A549 (cell line): ENCODE results near the gene ELOB. TPM values are rescaled to one million over a fixed set of nuclear protein-coding genes. Genes with fewer than 3 reads are reported as not detected.
A peak's percentile ranks its signal among the peaks of the same experiment; 100 is the strongest.

Experiments used
- ATAC-seq, 2 experiments: fragments of 200-7000 bp in 1 of 2; fragments of >200 bp in 1 of 2; cut with Nextera tagmentation in 1 of 2; cut with Tn5 transposase in 1 of 2; 3 replicates each; pipeline versions ENCODE4 v1.8.0 to v1.9.1; 2018 to 2020; ENCODE audit warnings: mild to moderate bottlenecking in 1 of 2, moderate library complexity in 1 of 2
- CTCF ChIA-PET: fragments of 300-600 bp; sonication (Branson Sonifier 250); formaldehyde crosslinking; extraction: SDS; loops from one replicate; lab custom pipeline; 2021; ENCODE audit warnings: antibody characterized with exemption, inconsistent platforms; lab: Yijun Ruan, JAX
- POLR2A ChIA-PET: fragments of 350-600 bp; formaldehyde crosslinking; extraction: SDS; loops from one replicate; lab custom pipeline; 2021; ENCODE audit warnings: antibody characterized with exemption, inconsistent platforms; lab: Yijun Ruan, JAX
- DNase-seq, 2 experiments: peaks; one replicate each; pipeline versions ENCODE4 v3.0.0 to v3.0.0-alpha.2; 2011 to 2016; ENCODE audit warnings: low read depth in 1 of 2, low spot score in 1 of 2
- FAIRE-seq: peaks from 2 replicates; lab custom pipeline; 2011; peaks lifted over from hg19 to GRCh38; lab: Jason Lieb, UNC
- H3K27ac ChIP-seq, 2 experiments: fragments of >200 bp; sonication (Bioruptor Twin); formaldehyde crosslinking; 3 replicates each; pipeline ENCODE4 v1.5.1; 2016 to 2017
- H3K4me1 ChIP-seq: fragments of >200 bp; sonication (Bioruptor Twin); formaldehyde crosslinking; 3 replicates; pipeline ENCODE4 v1.6.1; 2016
- H3K4me2 ChIP-seq: fragments of >200 bp; sonication (Bioruptor Twin); formaldehyde crosslinking; 3 replicates; pipeline ENCODE4 v1.6.1; 2016
- H3K4me3 ChIP-seq: fragments of >200 bp; sonication (Bioruptor Twin); formaldehyde crosslinking; 3 replicates; pipeline ENCODE4 v1.5.1; 2016
- H3K9me3 ChIP-seq: fragments of >200 bp; sonication (Bioruptor Twin); formaldehyde crosslinking; 3 replicates; pipeline ENCODE4 v1.6.1; 2016
- CBX2 ChIP-seq: fragments of 200-600 bp; sonication (generic); IDR thresholded peaks from 2 replicates; pipeline ENCODE4 v1.6.1; 2016; ENCODE audit warnings: low read depth, mild to moderate bottlenecking, borderline replicate concordance
- CEBPB ChIP-seq, 2 experiments: fragments of >200 bp in 1 of 2; sonication (Bioruptor Twin) in 1 of 2; formaldehyde crosslinking in 1 of 2; IDR thresholded peaks; 2 replicates each; pipeline ENCODE4 v1.6.1; 2012 to 2016
- CHD4 ChIP-seq: fragments of 200-600 bp; sonication (generic); IDR thresholded peaks from 2 replicates; pipeline ENCODE4 v1.6.1; 2016; ENCODE audit warnings: antibody characterized with exemption, mild to moderate bottlenecking, borderline replicate concordance
- FOSL2 ChIP-seq, 2 experiments: fragments of 450-650 bp in 1 of 2; fragments of >200 bp in 1 of 2; sonication (Bioruptor Twin) in 1 of 2; formaldehyde crosslinking; IDR thresholded peaks; 2 replicates each; pipeline versions ENCODE4 v1.5.0 to v1.6.1; 2016 to 2020; ENCODE audit warnings: mild to moderate bottlenecking in 1 of 2, moderate library complexity in 1 of 2
- HOXA7 ChIP-seq: fragments of 250-450 bp; sonication (Bioruptor Pico); IDR thresholded peaks from 2 replicates; pipeline ENCODE4 v1.5.0; 2020; ENCODE audit warnings: mild to moderate bottlenecking, moderate library complexity
- HOXB13 ChIP-seq: fragments of 250-450 bp; sonication (Bioruptor Pico); IDR thresholded peaks from 2 replicates; pipeline ENCODE4 v1.5.0; 2020; ENCODE audit warnings: low read depth, mild to moderate bottlenecking, moderate library complexity
- PHF8 ChIP-seq: fragments of 200-600 bp; sonication (generic); IDR thresholded peaks from 2 replicates; pipeline ENCODE4 v1.6.1; 2016; ENCODE audit warnings: low read depth, mild to moderate bottlenecking, antibody characterized with exemption, moderate library complexity, borderline replicate concordance
- RARB ChIP-seq: fragments of 250-450 bp; sonication (Bioruptor Pico); IDR thresholded peaks from 2 replicates; pipeline ENCODE4 v1.8.0; 2021; ENCODE audit warnings: mild to moderate bottlenecking, moderate library complexity
- REST ChIP-seq: fragments of 200-600 bp; sonication (generic); IDR thresholded peaks from 2 replicates; pipeline ENCODE4 v1.6.1; 2016; ENCODE audit warnings: antibody characterized with exemption, mild to moderate bottlenecking, moderate library complexity
- ZFP36 ChIP-seq: fragments of 450-650 bp; IDR thresholded peaks from 2 replicates; pipeline ENCODE4 v1.6.1; 2014; ENCODE audit warnings: borderline replicate concordance; ENCODE audit not compliant: partially characterized antibody
- ZNF302 ChIP-seq: fragments of 250-450 bp; sonication (Bioruptor Pico); IDR thresholded peaks from 2 replicates; pipeline ENCODE4 v1.9.0; 2021; ENCODE audit warnings: inconsistent platforms, mild to moderate bottlenecking, moderate library complexity
- WGBS: methylation state at CpG from one replicate; pipeline ENCODE4 v1.1.6; 2017; ENCODE audit errors: missing lambda C conversion rate; 5-methylcytosine and 5-hydroxymethylcytosine counted together
- polyA plus RNA-seq, 4 experiments: library from polyadenylated mRNA; depleted of rRNA in 3 of 4; stranded (reverse); fragments of >200 nt; fragmentation: RNase III in 1 of 4; extraction: RNeasy Plus Mini Kit Qiagen cat#74134 plus additional on column Dnase treatment in 1 of 4; gene quantifications; 2 replicates in 3 of 4; 3 replicates in 1 of 4; pipeline ENCODE4 v1.2.3, GENCODE V29; 2011 to 2017

The ELOB gene
- polyA plus RNA-seq, 2 of the 4 experiments (the other 2 are of a cell fraction) = 136 to 494 TPM

DNA sequence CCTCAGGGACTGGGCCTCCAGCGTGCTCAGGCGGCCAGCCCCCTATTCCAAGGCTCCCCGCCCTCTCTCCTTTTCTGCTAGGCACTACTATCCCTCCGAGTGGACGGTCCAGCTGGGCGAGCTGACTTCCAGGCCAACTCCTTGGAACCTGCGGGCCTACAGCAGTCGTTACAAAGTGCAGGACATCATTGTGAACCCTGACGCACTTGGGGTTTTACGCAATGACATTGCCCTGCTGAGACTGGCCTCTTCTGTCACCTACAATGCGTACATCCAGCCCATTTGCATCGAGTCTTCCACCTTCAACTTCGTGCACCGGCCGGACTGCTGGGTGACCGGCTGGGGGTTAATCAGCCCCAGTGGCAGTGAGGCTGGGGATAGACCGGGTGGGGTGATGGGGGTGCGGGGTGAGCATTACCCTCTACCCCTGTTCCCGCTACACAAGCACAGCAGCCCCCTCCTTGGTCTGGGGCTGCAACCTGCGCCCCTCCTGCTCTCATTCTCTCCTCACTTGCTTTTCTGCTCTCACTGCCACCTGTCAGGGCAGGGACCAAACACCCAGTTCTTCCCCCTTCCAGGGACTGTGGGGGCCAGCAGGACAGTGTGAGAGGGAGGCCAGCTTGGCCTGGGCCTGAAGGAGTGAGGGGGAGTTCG is 22.3 kb upstream of the ELOB start (continued):
- TF ChIP-seq REST = no peak
- TF ChIP-seq RARB (CRISPR knock-in tag) = no peak

DNA sequence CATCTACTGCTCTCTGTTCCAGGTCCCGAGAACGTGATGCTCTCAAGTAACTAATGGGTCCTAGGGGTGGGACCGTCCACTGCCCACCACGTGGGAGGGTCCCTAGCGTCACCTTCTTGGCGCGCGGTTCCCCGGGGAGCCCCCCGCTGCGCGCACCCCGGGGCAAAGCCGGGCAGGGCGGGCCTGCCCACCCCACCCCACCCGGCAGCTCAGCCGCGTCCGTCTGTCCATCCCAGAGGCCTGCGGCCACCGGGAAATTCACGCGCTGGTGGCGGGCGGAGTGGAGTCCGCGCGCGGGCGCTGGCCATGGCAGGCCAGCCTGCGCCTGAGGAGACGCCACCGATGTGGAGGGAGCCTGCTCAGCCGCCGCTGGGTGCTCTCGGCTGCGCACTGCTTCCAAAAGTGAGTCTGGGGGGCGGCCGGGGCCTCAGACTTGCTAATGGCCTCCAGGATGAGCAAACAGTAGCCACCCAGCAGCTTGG is 21.7 kb upstream of the ELOB start:
- H3K9me3 ChIP-seq = peaks cover 7% of the 10 kb centered on the region; the same call in 2 of the 3 replicates
- ATAC-seq = no peak
- H3K4me3 ChIP-seq = no peak overlapping the region
- FAIRE-seq = no peak
- ChIA-PET CTCF (interaction anchor here (1.0 to 2.7 kb wide), 5 partner anchors 8 to 78 kb away, joined by 3 to 13 read pairs (median 4); no protein-coding TSS in a partner anchor), POLR2A (no interaction called here)
- H3K4me2 ChIP-seq = no peak overlapping the region
- DNase-seq = no peak
- peaks cover 28% of the 10 kb centered on the region for H3K4me1 ChIP-seq
- TF ChIP-seq CEBPB (IDR thresholded peaks at IDR 0.05) (no peak), ZNF302 (no peak), FOSL2 (IDR thresholded peaks at IDR 0.05) (no peak), FOSL2 (CRISPR knock-in tag; IDR thresholded peaks at IDR 0.05) (no peak)
- 94% methylated on average over 21 of the region's 39 CpGs for WGBS
- no peak overlapping the region for H3K27ac ChIP-seq

DNA sequence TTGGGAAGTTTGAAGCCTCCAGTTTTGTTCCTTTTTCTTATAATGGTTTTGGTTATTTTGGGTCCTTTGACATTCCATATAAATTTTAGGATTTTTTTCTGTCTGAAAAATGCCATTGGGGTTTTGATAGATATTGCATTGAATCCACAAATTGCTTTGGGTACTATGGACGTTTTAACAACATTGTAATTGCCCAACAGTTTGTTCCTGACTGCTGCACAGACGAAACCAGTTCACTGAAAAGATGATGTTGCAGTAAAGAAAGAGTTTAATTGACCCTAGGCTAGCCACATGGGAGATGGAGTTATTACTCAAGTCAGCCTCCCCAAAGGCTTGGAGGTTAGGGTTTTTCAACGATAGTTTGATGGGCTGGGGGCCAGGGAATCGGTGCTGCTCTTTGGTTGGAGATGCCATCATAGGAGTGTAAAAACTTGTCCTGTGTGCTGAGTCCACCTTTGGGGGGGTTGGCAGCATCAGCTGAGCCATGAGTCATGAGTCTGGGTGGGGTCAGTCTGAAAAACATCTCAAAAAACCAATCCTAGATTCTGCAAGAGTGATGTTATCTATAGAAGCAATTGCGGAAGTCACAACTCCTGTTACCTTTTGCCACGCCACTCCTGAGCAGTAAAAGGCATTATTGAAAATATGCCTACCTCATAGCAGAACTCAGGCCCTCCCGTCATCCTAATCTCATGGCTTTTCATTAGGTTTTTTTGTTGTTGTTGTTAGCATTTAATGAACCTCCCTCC is 18.5 kb upstream of the ELOB start:
- Histone ChIP-seq H3K27ac (peak overlapping the region; percentile 27 to 48; a peak in 5 of 6 replicates), H3K4me3 (no peak overlapping the region), H3K9me3 (no peaks in the 10 kb centered on the region), H3K4me1 (peaks cover 28% of the 10 kb centered on the region), H3K4me2 (peak overlapping the region; percentile 27)
- POLR2A ChIA-PET = no interaction called here
- DNase-seq (no peak), FAIRE-seq (no peak), ATAC-seq (no peak)
- CTCF ChIA-PET = interaction anchor here (1.3 to 1.4 kb wide), 2 partner anchors 27 to 44 kb away, joined by 5 to 8 read pairs; no protein-coding TSS in a partner anchor
- 59% methylated on average over 7 of the region's 7 CpGs for WGBS
- no peak for TF ChIP-seq CHD4
- no peak for TF ChIP-seq FOSL2 (IDR thresholded peaks at IDR 0.05)
- TF ChIP-seq FOSL2 (CRISPR knock-in tag; IDR thresholded peaks at IDR 0.05) = 0 out of 2 replicates have a peak, but pooled peaks have one; percentile 10
- TF ChIP-seq, all 56 proteins: peak for 1

DNA sequence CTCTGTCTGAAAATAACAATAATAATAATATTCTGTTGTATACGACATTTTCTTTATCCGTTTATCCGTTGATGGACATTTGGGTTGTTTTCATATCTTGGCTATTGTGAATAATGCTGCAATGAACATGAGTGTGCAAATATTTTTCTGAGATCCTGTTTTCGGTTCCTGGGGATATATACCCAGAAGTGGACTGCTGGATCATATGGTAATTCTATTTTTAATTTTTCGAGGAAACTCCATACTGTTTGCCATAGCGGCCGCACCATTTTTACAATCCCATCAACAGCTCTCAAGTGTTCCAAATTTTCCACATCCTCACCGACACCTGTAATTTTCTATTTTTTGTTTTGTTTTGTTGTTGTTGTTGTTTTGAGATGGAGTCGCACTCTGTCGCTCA is 15.9 kb upstream of the ELOB start:
- no peak for ATAC-seq
- CTCF ChIA-PET = interaction anchor here (1.9 kb wide), 1 partner anchor 9 kb away, joined by 5 read pairs; no protein-coding TSS in a partner anchor
- peaks cover 24% of the 10 kb centered on the region for H3K4me1 ChIP-seq
- H3K27ac ChIP-seq = no peak overlapping the region
- 83% methylated on average over 10 of the region's 10 CpGs for WGBS
- H3K4me3 ChIP-seq = no peak overlapping the region
- H3K9me3 ChIP-seq = no peaks in the 10 kb centered on the region
- no peak for DNase-seq
- TF ChIP-seq RARB (CRISPR knock-in tag) = no peak
- no peak for TF ChIP-seq CBX2
- no peak for TF ChIP-seq ZFP36
- no peak for TF ChIP-seq FOSL2 (IDR thresholded peaks at IDR 0.05)
- TF ChIP-seq FOSL2 (CRISPR knock-in tag; IDR thresholded peaks at IDR 0.05) = no peak
- TF ChIP-seq PHF8 = no peak
- no peak for TF ChIP-seq HOXB13 (CRISPR knock-in tag)
- TF ChIP-seq HOXA7 (CRISPR knock-in tag) = no peak
- TF ChIP-seq, all 56 proteins: peak for 0
- POLR2A ChIA-PET = no interaction called here
- no peak for FAIRE-seq
- H3K4me2 ChIP-seq = no peak overlapping the region
